ENCODE measurements around the gene NFATC4. TPM values are rescaled to one million over a fixed set of nuclear protein-coding genes. Genes with fewer than 3 reads are reported as not detected.

Gene NFATC4
- total and polyA plus RNA-seq, 10 of the 15 experiments (the other 5 are each of a cell fraction or from before 2014, with no cell fraction given) = 0.97 to 14.3 (median 4.9) TPM

DNA sequence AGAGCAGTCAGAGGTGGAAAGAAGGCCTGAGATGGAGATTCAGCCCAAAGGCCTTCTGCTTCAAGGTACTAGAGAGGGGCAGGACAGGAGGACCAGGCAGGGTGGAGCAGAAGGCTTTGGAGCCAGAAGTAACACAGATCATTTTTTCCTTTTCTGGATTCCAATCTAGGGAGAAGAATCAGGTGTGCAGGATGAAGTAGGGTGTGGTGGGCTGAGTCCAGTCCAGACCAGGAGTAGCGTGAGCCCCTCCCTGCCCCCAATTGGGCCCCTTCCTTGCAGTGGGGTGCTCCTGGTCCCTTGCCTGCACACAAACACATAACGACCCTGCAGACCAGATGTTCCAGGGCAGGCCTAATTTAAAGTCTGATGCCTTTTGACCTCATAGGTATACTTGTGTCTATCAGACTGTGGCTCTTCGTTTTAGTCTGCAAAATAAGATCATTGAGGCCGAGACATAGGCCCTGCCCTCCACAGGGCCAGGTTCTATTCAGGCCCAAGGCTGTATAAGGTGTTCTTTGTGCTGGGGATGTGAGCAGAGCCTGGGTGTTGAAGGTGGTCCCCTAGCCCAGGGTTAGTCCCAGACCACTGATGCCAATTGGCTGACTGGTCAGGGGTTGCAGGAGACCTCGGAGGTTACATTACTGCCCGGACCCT, 29.8 kb downstream of the NFATC4 start:
- no peak overlapping the region for H3K9ac ChIP-seq (ENCODE audit: control insufficient read depth, insufficient read depth, low read length)

DNA sequence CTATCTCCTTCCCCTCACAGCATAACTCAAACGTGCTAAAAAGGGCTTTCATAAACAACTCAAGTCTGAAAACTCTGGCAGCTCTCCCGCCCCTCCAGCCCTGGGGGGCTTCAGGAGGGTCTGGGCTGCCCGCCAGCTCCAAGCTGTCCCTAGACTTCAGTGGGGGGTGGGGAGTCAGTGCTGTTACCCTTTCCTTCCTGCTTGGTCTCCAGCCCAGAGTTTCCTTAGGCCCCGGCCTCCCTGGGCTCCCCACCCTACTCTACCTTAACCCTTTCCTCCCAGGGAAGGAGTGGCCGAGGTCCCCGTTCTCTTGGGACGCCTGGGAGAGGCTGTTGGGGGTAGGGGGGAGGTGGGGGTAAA, 30.3 kb downstream of the NFATC4 start:
- no peaks in the 10 kb centered on the region for H3K36me3 ChIP-seq (ENCODE audit: control insufficient read depth in 2 of 2, insufficient read depth in 2 of 2, low read length in 1 of 2)
- no peak overlapping the region for H3K27ac ChIP-seq (ENCODE audit: control insufficient read depth, insufficient read depth)
- RAD21 ChIA-PET (ENCODE audit: unreplicated experiment) = no interaction called here
- H4K20me1 ChIP-seq (ENCODE audit: control insufficient read depth, insufficient read depth) = no peaks in the 10 kb centered on the region
- in situ Hi-C loops (cut with MboI) (no loop called here), intact Hi-C loops (cut with micrococcal nuclease; ENCODE audit: unreplicated experiment) (no loop called here)
- H3K9me3 ChIP-seq (replicated peaks; ENCODE audit: control insufficient read depth, insufficient read depth, low read length) = no peaks in the 10 kb centered on the region
- no peak overlapping the region for H3K9ac ChIP-seq (ENCODE audit: control insufficient read depth, insufficient read depth, low read length)
- H3K4me1 ChIP-seq (ENCODE audit: control insufficient read depth, insufficient read depth, low read length) = no peaks in the 10 kb centered on the region
- BruUV-seq (replicated peaks) = no TSS peak
- 13% methylated on average over 7 of the region's 7 CpGs for WGBS (ENCODE audit: insufficient coverage, insufficient replicate concordance, low lambda C conversion rate, missing lambda C conversion rate)
- H3K79me2 ChIP-seq (ENCODE audit: control insufficient read depth, insufficient read depth, low read length) = no peaks in the 10 kb centered on the region
- DNase-seq (ENCODE audit: low read depth, low spot score) (no peak), ATAC-seq (no peak), FAIRE-seq (no peak)
- SMC1A ChIA-PET (ENCODE audit: uncharacterized antibody, unreplicated experiment) = no interaction called here
- H3K27me3 ChIP-seq (replicated peaks in 1 of 2; ENCODE audit: control insufficient read depth in 2 of 2, insufficient read depth in 2 of 2, low read length in 1 of 2) = peaks cover 4 to 8% of the 10 kb centered on the region in 2 experiments
- POLR2A ChIA-PET = no interaction called here
- CTCF ChIA-PET = no interaction called here
- no peak overlapping the region for H2AFZ ChIP-seq (ENCODE audit: control insufficient read depth, low read depth, low read length)
- no peak overlapping the region for H3K4me3 ChIP-seq
- no peak overlapping the region for H3K4me2 ChIP-seq (ENCODE audit: control insufficient read depth, insufficient read depth)
- TF ChIP-seq BACH1 (IDR thresholded peaks at IDR 0.05; ENCODE audit: borderline replicate concordance) (no peak), SMARCA5 (IDR thresholded peaks at IDR 0.05) (no peak), HCFC1 (IDR thresholded peaks at IDR 0.05; ENCODE audit: low read length) (no peak), ZSCAN29 (IDR thresholded peaks at IDR 0.05) (no peak)
- TF ChIP-seq, protein P1, sequence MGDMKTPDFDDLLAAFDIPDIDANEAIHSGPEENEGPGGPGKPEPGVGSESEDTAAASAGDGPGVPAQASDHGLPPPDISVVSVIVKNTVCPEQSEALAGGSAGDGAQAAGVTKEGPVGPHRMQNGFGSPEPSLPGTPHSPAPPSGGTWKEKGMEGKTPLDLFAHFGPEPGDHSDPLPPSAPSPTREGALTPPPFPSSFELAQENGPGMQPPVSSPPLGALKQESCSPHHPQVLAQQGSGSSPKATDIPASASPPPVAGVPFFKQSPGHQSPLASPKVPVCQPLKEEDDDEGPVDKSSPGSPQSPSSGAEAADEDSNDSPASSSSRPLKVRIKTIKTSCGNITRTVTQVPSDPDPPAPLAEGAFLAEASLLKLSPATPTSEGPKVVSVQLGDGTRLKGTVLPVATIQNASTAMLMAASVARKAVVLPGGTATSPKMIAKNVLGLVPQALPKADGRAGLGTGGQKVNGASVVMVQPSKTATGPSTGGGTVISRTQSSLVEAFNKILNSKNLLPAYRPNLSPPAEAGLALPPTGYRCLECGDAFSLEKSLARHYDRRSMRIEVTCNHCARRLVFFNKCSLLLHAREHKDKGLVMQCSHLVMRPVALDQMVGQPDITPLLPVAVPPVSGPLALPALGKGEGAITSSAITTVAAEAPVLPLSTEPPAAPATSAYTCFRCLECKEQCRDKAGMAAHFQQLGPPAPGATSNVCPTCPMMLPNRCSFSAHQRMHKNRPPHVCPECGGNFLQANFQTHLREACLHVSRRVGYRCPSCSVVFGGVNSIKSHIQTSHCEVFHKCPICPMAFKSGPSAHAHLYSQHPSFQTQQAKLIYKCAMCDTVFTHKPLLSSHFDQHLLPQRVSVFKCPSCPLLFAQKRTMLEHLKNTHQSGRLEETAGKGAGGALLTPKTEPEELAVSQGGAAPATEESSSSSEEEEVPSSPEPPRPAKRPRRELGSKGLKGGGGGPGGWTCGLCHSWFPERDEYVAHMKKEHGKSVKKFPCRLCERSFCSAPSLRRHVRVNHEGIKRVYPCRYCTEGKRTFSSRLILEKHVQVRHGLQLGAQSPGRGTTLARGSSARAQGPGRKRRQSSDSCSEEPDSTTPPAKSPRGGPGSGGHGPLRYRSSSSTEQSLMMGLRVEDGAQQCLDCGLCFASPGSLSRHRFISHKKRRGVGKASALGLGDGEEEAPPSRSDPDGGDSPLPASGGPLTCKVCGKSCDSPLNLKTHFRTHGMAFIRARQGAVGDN (IDR thresholded peaks at IDR 0.05) = no peak
- TF ChIP-seq, protein P2, sequence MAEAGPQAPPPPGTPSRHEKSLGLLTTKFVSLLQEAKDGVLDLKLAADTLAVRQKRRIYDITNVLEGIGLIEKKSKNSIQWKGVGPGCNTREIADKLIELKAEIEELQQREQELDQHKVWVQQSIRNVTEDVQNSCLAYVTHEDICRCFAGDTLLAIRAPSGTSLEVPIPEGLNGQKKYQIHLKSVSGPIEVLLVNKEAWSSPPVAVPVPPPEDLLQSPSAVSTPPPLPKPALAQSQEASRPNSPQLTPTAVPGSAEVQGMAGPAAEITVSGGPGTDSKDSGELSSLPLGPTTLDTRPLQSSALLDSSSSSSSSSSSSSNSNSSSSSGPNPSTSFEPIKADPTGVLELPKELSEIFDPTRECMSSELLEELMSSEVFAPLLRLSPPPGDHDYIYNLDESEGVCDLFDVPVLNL (IDR thresholded peaks at IDR 0.05; ENCODE audit: low read depth, low read length) = no peak
- TF ChIP-seq, protein P3, sequence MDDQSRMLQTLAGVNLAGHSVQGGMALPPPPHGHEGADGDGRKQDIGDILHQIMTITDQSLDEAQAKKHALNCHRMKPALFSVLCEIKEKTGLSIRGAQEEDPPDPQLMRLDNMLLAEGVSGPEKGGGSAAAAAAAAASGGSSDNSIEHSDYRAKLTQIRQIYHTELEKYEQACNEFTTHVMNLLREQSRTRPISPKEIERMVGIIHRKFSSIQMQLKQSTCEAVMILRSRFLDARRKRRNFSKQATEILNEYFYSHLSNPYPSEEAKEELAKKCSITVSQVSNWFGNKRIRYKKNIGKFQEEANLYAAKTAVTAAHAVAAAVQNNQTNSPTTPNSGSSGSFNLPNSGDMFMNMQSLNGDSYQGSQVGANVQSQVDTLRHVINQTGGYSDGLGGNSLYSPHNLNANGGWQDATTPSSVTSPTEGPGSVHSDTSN (IDR thresholded peaks at IDR 0.05; ENCODE audit: insufficient replicate concordance, low read depth, low read length) = no peak

More for the DNA sequence above, 29.8 kb downstream of the NFATC4 start:
- BruUV-seq (replicated peaks) = no TSS peak
- H4K20me1 ChIP-seq (ENCODE audit: control insufficient read depth, insufficient read depth) = no peaks in the 10 kb centered on the region
- peaks cover 4 to 8% of the 10 kb centered on the region in 2 experiments for H3K27me3 ChIP-seq (replicated peaks in 1 of 2; ENCODE audit: control insufficient read depth in 2 of 2, insufficient read depth in 2 of 2, low read length in 1 of 2)
- H3K9me3 ChIP-seq (replicated peaks; ENCODE audit: control insufficient read depth, insufficient read depth, low read length) = no peaks in the 10 kb centered on the region
- ChIA-PET CTCF (interaction anchor here (0.8 to 2.5 kb wide), 3 partner anchors 14 to 64 kb away, joined by 3 to 10 read pairs (median 4); no protein-coding TSS in a partner anchor), POLR2A (no interaction called here), RAD21 (ENCODE audit: unreplicated experiment) (no interaction called here), SMC1A (ENCODE audit: uncharacterized antibody, unreplicated experiment) (interaction anchor here (1.8 kb wide), 1 partner anchor 32 kb away, joined by 7 read pairs; no protein-coding TSS in a partner anchor)
- H3K36me3 ChIP-seq (ENCODE audit: control insufficient read depth in 2 of 2, insufficient read depth in 2 of 2, low read length in 1 of 2) = no peaks in the 10 kb centered on the region
- FAIRE-seq (no peak), ATAC-seq (no peak), DNase-seq (ENCODE audit: low read depth, low spot score) (no peak)
- H3K4me2 ChIP-seq (ENCODE audit: control insufficient read depth, insufficient read depth) = no peak overlapping the region
- TF ChIP-seq TCF12 (IDR thresholded peaks at IDR 0.05; ENCODE audit: low read depth, low read length) = no peak
- no peak for TF ChIP-seq WRNIP1 (IDR thresholded peaks at IDR 0.05; ENCODE audit: borderline replicate concordance, low read depth, low read length)
- no peak for TF ChIP-seq PAX8 (IDR thresholded peaks at IDR 0.05)
- no peak for TF ChIP-seq FOS (IDR thresholded peaks at IDR 0.05; ENCODE audit: borderline replicate concordance, extremely low read depth, insufficient read length)
- TF ChIP-seq ZNF24 (IDR thresholded peaks at IDR 0.05) = no peak
- TF ChIP-seq BACH1 (IDR thresholded peaks at IDR 0.05; ENCODE audit: borderline replicate concordance) = no peak
- in situ Hi-C loops (cut with MboI) (no loop called here), intact Hi-C loops (cut with micrococcal nuclease; ENCODE audit: unreplicated experiment) (no loop called here)
- no peak overlapping the region for H3K4me3 ChIP-seq
- no peaks in the 10 kb centered on the region for H3K4me1 ChIP-seq (ENCODE audit: control insufficient read depth, insufficient read depth, low read length)
- WGBS (ENCODE audit: insufficient coverage, insufficient replicate concordance, low lambda C conversion rate, missing lambda C conversion rate) = 55% methylated on average over 6 of the region's 6 CpGs
- H3K27ac ChIP-seq (ENCODE audit: control insufficient read depth, insufficient read depth) = no peak overlapping the region
- H2AFZ ChIP-seq (ENCODE audit: control insufficient read depth, low read depth, low read length) = no peak overlapping the region
- no peaks in the 10 kb centered on the region for H3K79me2 ChIP-seq (ENCODE audit: control insufficient read depth, insufficient read depth, low read length)
